Measurements from ENCODE around the gene CTNNB1.

- TF ChIP-seq CTCF (IDR thresholded peaks at IDR 0.05) = no peak
- no peak for TF ChIP-seq POLR2A (IDR thresholded peaks at IDR 0.05)
These were observed 6.3 kb downstream of the CTNNB1 start for GRCh38 chr3:41205591-41205990.

All from Peyer's patch (tissue), 4 donors.